ENCODE results near the gene LTBP1.

Gene LTBP1

GRCh38 chr2:32931945-32932709, 14.6 kb upstream of the LTBP1 start:
- no peak for DNase-seq

- no peak for DNase-seq
Measured at GRCh38 chr2:32932825-32933755, 13.7 kb upstream of the LTBP1 start.

- DNase-seq = no peak
Measured at GRCh38 chr2:32933756-32934095, 13.0 kb upstream of the LTBP1 start.

- no peak for DNase-seq
Measured at GRCh38 chr2:32937602-32938448, 8.9 kb upstream of the LTBP1 start.

- no peak for DNase-seq
Measured at GRCh38 chr2:32938934-32939333, 7.8 kb upstream of the LTBP1 start.

- DNase-seq = no peak
Measured at GRCh38 chr2:32940316-32940997, 6.3 kb upstream of the LTBP1 start.

GRCh38 chr2:32941944-32942690, 4.6 kb upstream of the LTBP1 start:
- no peak for DNase-seq

GRCh38 chr2:32942793-32943485, 3.8 kb upstream of the LTBP1 start:
- no peak for DNase-seq

- no peak for DNase-seq
Measured at GRCh38 chr2:32945286-32945685, 1.5 kb upstream of the LTBP1 start.

GRCh38 chr2:32947076-32947483, 327 bp downstream of the LTBP1 start:
- peak in 1 of 2 experiments; percentile 66 for DNase-seq

- DNase-seq = peak in 1 of 2 experiments; percentile 72
Measured at GRCh38 chr2:32947484-32948143, 861 bp downstream of the LTBP1 start.

- no peak for DNase-seq
Measured at GRCh38 chr2:32948266-32948665, 1.5 kb downstream of the LTBP1 start.

- no peak for DNase-seq
Measured at GRCh38 chr2:32949260-32949659, 2.5 kb downstream of the LTBP1 start.

GRCh38 chr2:32951672-32952071, 4.9 kb downstream of the LTBP1 start:
- DNase-seq = no peak

- no peak for DNase-seq
Measured at GRCh38 chr2:32952761-32953476, 6.2 kb downstream of the LTBP1 start.

- DNase-seq = no peak
Measured at GRCh38 chr2:32954206-32954605, 7.5 kb downstream of the LTBP1 start.

GRCh38 chr2:32958821-32959220, 12.1 kb downstream of the LTBP1 start:
- DNase-seq = no peak

- no peak for DNase-seq
Measured at GRCh38 chr2:32960238-32960637, 13.5 kb downstream of the LTBP1 start.

GRCh38 chr2:32960647-32961403, 14.1 kb downstream of the LTBP1 start:
- DNase-seq = no peak
